ENCODE results near the gene ZIM2.

Gene ZIM2

GRCh38 chr19:56831255-56831654, 9.3 kb downstream of the ZIM2 start:
- H3K27ac ChIP-seq = no peak overlapping the region
- TF ChIP-seq CTCF (conservative IDR thresholded peaks at IDR 0.05) = no peak

- no peak for TF ChIP-seq CTCF (conservative IDR thresholded peaks at IDR 0.05)
- no peak overlapping the region for H3K27ac ChIP-seq
Observed at GRCh38 chr19:56829596-56829995, 10.9 kb downstream of the ZIM2 start.

GRCh38 chr19:56827708-56828107, 12.8 kb downstream of the ZIM2 start:
- no peak for TF ChIP-seq CTCF (conservative IDR thresholded peaks at IDR 0.05)
- H3K27ac ChIP-seq = no peak overlapping the region

GRCh38 chr19:56823956-56824355, 16.6 kb downstream of the ZIM2 start:
- H3K27ac ChIP-seq = no peak overlapping the region
- TF ChIP-seq CTCF (conservative IDR thresholded peaks at IDR 0.05) = no peak

GRCh38 chr19:56823417-56823816, 17.1 kb downstream of the ZIM2 start:
- TF ChIP-seq CTCF (conservative IDR thresholded peaks at IDR 0.05) = no peak
- no peak overlapping the region for H3K27ac ChIP-seq

GRCh38 chr19:56822755-56823154, 17.8 kb downstream of the ZIM2 start:
- no peak overlapping the region for H3K27ac ChIP-seq
- no peak for TF ChIP-seq CTCF (conservative IDR thresholded peaks at IDR 0.05)

- TF ChIP-seq CTCF (conservative IDR thresholded peaks at IDR 0.05) = no peak
Observed at GRCh38 chr19:56821675-56822074, 18.9 kb downstream of the ZIM2 start.

GRCh38 chr19:56821209-56821608, 19.3 kb downstream of the ZIM2 start:
- no peak overlapping the region for H3K27ac ChIP-seq
- no peak for TF ChIP-seq CTCF (conservative IDR thresholded peaks at IDR 0.05)

More at GRCh38 chr19:56821675-56822074, 18.9 kb downstream of the ZIM2 start:
- no peak overlapping the region for H3K27ac ChIP-seq
